G401 (cell line): ENCODE measurements around the gene RFXANK. TPM values are rescaled to one million over a fixed set of nuclear protein-coding genes. Genes with fewer than 3 reads are reported as not detected.
"Not testable (repeated sequence)": the region's sequence is repeated elsewhere in the genome, so short reads cannot be mapped to it uniquely, and the experiment has no call there.

Experiments
- DNase-seq: peaks from one replicate; pipeline ENCODE4 v3.0.0-alpha.2; 2015; ENCODE audit warnings: low spot score
- in situ Hi-C: cut with HindIII; loops from 2 replicates; pipeline ENCODE4 v1.10.0; 2016; ENCODE audit warnings: low sequenced_read_pairs, mixed read lengths
- total RNA-seq: library from RNA; depleted of rRNA; stranded (reverse); fragments of >200 nt; shearing (Covaris generic); gene quantifications from 2 replicates; pipeline ENCODE4 v1.2.3, GENCODE V29; 2014; rRNA removed

The RFXANK gene, protein sequence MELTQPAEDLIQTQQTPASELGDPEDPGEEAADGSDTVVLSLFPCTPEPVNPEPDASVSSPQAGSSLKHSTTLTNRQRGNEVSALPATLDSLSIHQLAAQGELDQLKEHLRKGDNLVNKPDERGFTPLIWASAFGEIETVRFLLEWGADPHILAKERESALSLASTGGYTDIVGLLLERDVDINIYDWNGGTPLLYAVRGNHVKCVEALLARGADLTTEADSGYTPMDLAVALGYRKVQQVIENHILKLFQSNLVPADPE
- 131 and 162 TPM in 2 replicates for total RNA-seq

DNA sequence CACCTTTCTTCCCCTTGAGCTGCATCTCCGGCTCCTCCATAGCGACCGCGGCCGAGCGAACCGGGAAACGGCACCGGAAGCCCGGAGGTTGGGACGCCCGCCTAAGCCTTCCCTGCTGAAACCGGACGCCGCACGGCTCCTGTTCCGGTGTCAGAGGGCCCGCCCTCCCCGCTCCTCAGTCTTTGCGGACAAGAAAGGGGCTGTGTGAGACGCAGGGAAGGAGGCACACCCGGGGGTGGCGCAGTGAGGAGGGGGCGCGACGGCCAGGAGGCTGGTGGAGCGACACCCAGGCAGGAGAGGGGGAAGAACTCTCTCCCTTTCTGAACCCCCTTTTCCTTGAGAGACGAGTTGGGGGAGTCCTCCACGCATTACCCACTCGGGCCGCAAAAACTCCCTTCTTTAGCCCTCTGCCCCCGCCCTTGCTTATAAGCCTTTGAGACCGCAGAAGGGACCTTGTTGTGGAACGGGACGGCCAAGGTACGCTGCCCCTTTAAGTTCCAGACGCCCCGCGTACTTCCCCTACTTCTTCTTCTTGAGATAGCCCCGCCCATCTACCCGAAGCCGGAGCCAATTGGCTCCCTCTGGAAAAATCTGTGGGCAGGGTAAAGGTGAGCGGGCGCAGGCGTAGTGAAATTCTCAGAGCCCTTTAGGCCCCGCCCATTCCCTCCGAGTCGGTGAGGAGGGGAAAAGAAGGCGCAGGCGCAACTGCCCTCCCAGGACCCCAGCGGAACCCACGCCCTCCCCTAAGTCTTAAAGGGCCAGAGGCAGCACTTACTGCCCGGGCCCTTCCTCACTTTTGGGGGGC lies at the start of gene RFXANK, which contains the start of gene BORCS8:
RFXANK (plus strand) TSS at position 181 of the 805 bp plus-strand sequence. CDS start 1,689 bp downstream, outside the sequence.
BORCS8 (minus strand) TSS at position 75 of the 805 bp plus-strand sequence; CDS start at position 40, 35 bp downstream.
- in situ Hi-C loops, result loop anchor here (10.0 kb wide), 1 partner anchor 63 kb away; no protein-coding TSS in a partner anchor
- peak; percentile 100 for DNase-seq

DNA sequence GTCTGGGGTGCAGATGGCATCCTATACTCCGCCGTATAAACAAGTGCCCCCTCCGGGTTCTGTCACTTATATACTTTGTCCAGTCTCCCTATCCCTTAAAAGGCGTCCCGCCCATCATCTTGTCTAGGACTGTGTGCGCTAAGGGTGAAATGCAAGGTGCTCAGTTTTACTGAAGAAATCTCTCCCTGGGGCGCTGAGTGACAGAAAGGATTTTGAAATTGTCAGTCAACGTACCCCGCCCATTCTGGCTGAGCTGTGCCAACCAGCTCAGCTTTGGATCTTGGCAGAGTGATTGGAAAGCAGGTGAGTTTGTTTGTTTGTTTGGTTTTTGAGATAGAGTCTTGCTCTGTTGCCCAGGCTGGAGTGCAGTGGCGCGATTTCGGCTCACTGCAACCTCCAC lies 49.7 kb upstream of the RFXANK start:
- in situ Hi-C loops, result loop anchor here (10.0 kb wide), 1 partner anchor 88 kb away; no protein-coding TSS in a partner anchor
- no peak for DNase-seq

DNA sequence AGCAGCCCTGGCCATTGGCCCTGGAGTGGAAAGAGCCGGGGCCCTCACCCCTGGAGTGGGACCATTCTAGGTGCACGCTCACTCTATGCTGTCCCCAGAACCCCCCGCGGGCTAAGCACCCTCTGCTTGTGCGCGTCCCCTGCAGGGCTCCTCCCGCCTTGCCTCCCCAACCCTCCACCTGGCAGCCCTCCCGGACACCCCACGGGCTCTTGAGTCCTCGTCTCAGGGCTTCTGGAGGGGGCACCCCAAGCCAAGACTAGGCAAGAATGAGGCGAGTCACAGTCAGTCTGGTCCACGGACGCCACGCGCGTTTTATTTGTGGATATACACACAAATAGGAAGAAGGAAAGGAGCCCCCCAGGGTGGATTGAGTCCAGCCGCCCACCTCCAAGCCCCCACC lies 46.8 kb upstream of the RFXANK start:
- no peak for DNase-seq
- in situ Hi-C loops, result loop anchor here (10.0 kb wide), 1 partner anchor 90 kb away; no protein-coding TSS in a partner anchor

DNA sequence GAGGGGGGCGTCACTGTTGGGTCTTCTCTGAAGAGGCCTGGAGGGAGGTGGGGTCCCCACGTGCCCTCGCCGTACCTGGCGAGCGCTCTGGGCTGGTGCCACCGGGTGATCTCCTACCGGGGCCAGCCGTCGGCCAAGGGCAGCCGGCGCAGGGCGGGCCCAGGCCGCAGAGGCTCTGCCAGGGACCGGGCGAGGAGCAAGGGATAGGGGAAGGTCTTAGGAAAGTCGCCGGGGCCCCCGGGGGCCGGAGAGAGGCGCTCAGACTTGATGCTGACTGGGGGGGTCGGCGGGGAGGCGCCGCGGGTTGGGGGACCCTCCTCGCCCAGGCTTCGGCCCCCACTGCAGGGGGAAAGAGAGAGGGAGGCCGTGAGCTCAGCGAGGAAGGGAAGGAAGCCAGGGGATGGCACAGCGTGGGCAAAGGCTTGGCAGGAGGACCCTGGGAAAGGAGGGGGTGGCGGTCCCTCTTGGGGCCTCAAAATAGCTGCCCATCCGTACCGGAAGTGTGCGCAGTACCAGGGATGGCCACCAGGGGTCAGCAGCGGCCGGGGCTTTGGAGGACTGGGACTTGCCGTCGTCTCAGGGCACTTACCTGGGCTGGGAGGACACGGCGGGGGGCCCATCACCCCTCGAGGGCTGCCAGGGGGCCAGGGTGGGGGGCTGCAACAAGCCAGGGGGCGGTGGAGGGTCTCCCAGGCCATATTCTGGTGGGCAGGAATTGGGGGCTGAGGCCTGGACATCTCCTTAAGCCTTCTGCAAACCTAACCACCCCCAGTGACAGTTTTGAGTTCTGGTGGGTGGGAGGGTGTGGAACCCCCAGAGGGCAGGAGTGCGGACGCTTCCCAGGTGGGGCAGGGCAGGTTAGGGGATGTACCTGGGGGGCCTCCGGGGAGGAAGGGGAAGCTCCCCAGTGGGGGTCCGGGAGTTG lies 46.1 kb upstream of the RFXANK start:
- DNase-seq, result peak; percentile 53
- in situ Hi-C loops, result loop anchor here (10.0 kb wide), 1 partner anchor 91 kb away; no protein-coding TSS in a partner anchor

DNA sequence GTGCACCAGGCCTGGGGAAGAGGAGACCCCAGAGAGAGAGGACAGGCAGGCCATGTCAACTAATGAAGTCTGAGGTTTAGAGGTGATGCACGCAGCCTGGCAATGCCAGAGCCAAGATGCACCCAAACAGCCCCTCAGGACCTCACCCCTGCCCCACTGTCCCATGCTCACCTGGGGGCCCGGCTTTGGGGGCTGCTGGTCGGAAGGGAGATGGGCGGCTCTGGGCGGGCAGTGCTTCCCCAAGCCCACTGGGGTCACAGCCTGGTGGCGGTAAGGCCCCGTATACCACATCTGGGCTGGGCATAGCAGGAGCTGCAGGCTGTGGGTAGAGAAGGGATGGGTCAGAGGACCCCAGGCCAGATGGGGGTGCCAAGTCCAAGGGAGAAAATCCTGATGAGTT lies 45.2 kb upstream of the RFXANK start:
- DNase-seq, result no peak
- in situ Hi-C loops, result loop anchor here (10.0 kb wide), 1 partner anchor 92 kb away; no protein-coding TSS in a partner anchor

DNA sequence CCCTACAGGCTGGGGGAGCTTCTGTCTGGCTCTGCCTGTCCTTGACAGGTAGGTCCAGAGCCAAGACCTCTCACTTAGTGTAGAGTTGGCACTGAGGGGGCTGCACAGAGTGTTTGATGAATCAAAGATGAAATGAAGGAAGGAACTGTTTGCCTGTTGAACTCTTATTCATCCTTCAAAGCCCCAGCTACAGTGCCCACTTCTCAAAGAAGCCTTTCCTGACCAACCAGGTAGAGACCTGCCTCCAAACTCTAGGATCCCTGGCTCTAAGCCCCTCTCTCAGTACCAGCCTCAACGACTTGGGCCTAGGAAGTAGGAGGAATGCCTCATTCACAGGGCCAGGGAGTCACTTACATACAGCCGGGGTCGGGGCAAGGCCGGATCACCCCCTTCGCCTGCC lies 44.7 kb upstream of the RFXANK start:
- no peak for DNase-seq
- in situ Hi-C loops, result loop anchor here (10.0 kb wide), 1 partner anchor 93 kb away; no protein-coding TSS in a partner anchor

DNA sequence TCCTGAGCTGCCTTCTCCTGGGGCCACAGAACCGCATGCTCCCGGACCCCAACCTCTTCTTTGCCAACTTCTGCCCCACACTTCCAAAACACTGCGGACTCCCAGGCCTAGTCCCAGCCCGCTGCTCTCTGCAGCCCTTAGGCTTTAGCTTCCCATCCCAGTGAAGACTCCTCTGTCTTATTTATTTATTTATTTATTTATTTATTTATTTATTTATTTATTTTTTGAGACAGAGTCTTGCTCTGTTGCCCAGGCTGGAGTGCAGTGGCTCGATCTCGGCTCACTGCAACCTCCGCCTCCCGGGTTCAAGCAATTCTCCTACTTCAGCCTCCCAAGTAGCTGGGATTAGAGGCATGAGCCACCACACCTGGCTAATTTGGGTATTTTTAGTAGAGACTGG lies 43.6 kb upstream of the RFXANK start:
- DNase-seq, result not testable (repeated sequence)
- in situ Hi-C loops, result loop anchor here (10.0 kb wide), 1 partner anchor 94 kb away; no protein-coding TSS in a partner anchor

DNA sequence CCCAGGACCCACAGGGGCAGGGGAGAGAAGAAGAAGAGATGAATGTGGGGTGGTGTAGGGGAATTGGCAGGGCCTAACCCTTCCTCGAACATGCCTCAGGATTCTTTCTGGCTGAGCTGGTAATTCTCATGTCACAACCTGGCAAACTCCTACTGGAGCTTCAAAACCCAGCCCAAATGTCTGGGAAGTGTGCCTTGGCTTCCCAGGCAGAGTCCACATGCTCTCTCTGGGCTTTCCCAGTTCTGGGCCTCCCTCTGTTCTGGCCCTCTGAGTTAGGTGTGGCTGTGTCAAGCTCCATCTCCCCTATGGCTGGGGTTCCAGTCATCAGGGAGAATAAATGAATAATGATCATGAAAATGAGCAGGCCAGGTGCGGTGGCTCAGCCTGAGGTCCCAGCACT lies 42.6 kb upstream of the RFXANK start:
- in situ Hi-C loops, result loop anchor here (10.0 kb wide), 1 partner anchor 95 kb away; no protein-coding TSS in a partner anchor
- DNase-seq, result no peak

DNA sequence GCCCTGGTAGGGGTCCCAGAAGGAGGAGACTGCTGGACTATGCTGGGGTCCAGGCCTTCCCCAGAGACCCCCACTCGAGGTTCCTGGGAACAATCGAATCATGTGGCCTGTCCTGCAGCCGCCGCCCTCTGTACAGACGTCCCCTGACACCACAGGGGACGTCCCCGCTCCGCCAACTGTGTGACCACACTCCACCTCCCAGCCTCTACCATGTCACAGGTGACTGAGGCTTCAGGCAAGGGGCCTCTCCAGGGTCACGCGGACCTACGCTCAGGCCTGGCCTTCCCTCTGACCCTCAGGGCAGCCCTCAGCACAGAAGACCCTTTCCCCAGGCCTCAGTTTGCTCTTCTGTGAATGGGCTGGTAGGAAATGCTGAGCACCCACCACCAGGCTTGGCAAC lies 40.6 kb upstream of the RFXANK start:
- no peak for DNase-seq
- in situ Hi-C loops, result no loop called here

DNA sequence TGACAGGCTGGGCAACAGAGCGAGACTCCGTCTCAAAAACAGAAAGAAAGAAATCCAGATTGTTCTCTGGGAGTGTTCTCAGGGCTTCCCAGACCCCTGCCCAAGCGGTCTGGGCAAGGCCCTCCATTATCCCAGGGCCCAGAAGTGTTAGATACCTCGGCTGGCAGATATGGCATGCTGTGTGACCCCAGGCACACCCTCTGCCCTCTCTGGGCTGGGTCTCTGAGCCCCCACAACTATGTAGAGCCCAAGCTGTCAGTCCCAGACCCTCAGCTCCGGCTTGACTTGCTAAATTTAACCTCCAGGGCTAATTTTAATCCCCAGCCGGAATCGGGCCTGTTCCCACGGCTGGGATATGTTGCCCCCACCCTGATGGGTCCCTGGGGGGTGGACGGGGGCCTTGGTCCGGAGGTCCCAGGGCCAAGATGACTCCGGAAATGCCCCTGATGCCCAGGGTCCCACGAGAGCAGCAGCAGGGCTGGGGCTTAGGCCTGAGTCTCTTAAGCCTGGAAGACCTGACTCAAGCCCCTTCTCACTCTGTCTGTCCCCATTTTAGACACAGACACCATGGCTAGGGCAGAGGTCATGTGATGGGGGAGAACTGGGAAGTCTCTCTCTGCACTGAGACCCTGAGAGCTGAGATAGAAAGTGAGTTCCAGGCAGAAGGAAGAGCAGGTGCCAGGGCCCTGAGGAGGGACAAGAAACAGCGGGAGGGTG lies 39.2 kb upstream of the RFXANK start:
- DNase-seq, result no peak
- in situ Hi-C loops, result no loop called here

DNA sequence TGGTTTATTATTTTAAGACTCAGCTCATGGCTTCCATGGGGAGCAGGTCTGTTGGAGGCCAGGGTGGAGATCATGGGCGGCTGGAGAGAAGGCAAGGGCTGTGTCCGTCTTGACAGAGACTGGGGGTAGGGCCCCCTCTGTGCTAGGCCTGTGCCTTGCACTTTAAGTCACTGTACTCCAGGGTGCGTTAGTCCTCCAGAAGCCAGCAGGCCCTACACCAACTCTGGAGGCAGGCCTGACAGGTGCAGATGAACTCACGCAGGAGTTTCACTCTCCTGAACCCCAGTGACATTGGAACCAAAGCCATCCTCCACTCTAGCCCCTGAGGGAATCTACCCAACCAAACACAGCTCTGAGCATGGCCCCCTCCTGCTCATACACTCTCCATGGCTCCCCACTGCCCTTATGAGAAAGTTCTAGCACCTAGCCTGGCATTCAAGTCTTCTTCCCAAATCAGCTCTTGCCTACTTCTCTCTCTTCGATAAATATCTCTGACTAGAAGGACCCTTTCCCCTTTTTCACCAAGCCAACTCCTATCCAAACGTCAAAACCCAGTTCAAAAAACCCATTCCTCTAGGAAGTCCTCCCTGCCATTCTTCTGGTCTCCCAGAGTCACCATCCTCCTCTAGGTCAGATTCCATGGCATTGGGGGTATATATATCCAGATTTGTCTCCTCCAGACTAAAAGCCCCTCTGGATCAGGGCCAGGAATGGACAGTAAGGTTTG lies 37.1 kb upstream of the RFXANK start:
- in situ Hi-C loops, result no loop called here

DNA sequence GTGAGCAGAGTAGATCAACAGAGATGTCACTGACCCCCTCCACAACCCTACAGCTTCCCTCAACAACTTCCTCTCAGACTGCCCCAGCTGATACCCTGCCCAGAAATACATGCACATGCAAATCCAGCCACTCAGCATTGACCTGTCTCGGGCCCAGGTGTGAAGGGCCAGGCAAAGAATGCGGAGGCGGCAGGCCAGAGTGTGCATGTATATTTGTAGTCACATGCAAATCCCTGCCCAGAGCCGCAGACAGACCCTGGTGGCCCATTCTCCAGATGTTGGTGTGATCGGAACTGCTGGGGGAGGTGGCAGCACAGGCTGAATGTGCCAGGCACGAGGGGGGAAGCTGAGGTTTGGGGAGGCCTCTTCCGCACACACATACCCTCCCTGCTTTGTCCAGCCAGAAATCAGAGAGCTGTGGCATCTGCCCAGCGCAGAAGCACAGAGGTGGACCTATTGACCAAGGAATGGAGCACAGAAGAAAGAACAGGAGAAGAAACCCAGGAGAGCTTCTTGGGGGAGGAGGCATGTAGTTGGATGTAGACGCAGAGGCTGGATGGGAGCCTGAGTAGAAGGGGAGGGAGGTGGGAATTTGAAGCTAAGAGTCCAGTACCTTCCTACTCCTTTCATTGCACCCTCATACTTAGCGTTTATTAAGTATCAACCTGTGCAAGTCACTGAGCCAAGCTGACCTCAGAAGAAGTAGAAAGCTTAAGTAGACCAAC lies 36.4 kb upstream of the RFXANK start:
- in situ Hi-C loops, result no loop called here
- no peak for DNase-seq

More for the DNA sequence above, 37.1 kb upstream of the RFXANK start:
- no peak for DNase-seq

DNA sequence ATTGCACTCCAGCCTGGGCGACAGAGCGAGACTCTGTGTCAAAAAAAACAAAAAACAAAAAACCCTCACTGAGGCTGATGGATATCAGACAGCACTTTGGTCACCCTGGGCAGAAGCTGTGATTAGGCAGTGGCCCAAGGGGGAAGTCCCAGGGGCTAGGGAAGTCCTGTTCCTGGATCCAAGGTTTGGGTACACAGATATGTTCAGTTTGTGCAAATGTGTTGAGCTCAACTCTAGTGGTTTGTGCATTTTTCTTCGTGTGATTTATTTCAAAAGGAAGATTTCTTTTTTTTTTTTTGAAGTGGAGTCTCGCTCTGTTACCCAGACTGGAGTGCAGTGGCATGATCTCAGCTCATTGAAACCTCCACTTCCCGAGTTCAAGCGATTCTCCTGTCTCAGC lies 34.2 kb upstream of the RFXANK start:
- no peak for DNase-seq
- in situ Hi-C loops, result no loop called here

DNA sequence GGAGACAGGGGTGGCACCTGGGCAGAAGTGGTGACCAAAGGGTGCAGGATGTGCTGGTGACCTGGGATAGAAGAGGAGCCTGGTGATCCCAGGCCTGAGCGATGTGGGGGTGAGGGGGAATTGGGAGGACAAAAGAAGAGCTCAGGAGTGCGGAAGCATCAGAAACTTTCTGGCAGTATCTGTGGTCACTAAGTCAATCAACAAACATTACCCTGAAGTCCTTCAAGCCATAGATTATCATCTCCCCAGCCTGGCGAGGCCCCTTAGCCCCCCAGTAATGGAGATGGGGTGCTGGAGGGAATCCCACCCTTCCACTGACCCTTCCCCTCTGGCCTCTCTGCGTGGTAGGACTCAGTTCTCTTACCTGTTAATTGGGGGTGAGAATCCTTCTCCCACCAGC lies 32.5 kb upstream of the RFXANK start:
- in situ Hi-C loops, result no loop called here

DNA sequence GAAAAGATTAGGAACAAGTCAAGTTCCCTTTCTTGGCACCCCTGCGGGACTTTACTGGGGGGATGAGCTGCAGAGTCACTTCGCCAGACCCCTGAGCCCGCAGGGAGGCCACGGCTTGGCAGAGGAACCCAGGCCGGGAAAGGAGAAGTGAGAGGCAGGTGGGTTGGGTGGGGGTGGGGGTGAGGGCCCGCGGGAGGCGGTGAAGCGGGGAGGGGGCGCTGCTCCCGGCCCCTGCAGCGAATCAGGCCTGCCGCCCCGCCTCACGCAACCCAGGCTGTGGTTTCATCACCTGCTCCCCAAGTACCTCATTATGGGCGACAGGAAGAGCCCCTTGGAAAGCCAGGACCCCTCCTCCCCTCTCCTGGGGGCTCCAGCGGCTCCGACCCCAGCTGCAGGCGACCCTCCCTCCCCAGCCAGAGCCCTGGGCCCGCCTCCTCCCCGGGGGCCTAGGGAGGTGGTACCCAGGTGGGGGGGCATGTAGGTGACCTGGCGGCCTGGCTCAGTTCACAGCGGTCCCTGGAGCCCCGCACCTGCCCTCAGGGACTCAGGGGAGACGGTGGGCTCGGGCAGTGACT lies 31.5 kb upstream of the RFXANK start:
- no peak for DNase-seq
- in situ Hi-C loops, result no loop called here

More for the DNA sequence above, 32.5 kb upstream of the RFXANK start:
- DNase-seq, result no peak

DNA sequence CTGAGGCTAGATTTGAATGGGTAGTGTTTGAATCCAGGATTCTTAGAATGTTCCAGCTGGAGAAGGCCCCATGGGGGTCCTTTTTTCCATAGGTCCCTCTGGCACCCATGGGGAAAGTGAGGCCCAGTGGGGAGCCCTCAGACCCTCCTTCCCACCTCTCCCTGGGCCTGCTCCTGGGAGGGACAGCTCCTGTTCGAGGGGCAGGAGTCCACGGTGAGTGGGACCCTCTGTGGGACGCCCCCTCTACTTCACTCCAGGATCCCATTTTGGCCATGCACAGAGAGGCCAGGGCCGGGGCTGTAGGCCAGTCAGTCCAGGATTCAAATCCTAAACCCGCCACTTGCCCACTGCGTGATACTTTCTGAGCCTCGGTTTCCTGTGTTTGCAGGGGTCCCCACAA lies 29.6 kb upstream of the RFXANK start:
- in situ Hi-C loops, result no loop called here
- no peak for DNase-seq

DNA sequence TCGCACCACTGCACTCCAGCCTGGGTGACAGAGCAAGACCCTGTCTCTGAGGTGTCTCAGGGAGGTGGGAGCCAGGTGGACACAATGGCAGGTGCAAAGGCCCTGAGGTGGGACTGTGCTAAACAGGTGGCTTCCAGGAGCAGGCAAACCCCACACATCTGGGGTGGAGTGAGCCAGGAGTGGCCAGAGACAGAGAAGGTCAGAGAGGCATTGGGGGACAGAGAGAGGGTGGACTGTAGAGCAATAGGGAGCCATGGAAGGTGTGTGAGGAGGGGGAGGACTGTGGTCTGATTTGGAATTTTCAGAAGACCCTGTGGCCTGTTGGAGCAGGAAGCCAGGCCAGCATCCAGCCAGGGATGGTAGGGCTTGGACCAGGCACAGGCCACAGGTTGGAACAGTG lies 26.7 kb upstream of the RFXANK start:
- DNase-seq, result no peak
- in situ Hi-C loops, result no loop called here
